ENCODE measurements around the gene CHN1. TPM values are rescaled to one million over a fixed set of nuclear protein-coding genes. Genes with fewer than 3 reads are reported as not detected.

CHN1 gene
- total and polyA plus RNA-seq, 2 of the 8 experiments (the other 6 are each of a cell fraction or from before 2014, with no cell fraction given): 54.0 to 65.7 TPM

- no peak overlapping the region for H2AK5ac ChIP-seq (ENCODE audit: low read depth, low read length)
- no peaks in the 10 kb centered on the region for H4K20me1 ChIP-seq (replicated peaks in 1 of 2; ENCODE audit: control insufficient read depth in 1 of 2, insufficient read depth in 2 of 2, low read length in 2 of 2)
- no peak overlapping the region for H2BK5ac ChIP-seq (ENCODE audit: low read depth, low read length)
- ChIA-PET CTCF (ENCODE audit: partially characterized antibody) (interaction anchor here (0.6 to 0.7 kb wide), 2 partner anchors 87 to 329 kb away, joined by 4 read pairs; no protein-coding TSS in a partner anchor), POLR2A (ENCODE audit: partially characterized antibody) (interaction anchor here (0.7 kb wide), 1 partner anchor 264 kb away, joined by 5 read pairs; no protein-coding TSS in a partner anchor)
- H3K36me3 ChIP-seq (ENCODE audit: control insufficient read depth in 2 of 4, insufficient read depth in 4 of 4, low read length in 3 of 4): no peaks in the 10 kb centered on the region
- no peak for TF ChIP-seq EP300 (IDR thresholded peaks at IDR 0.05; ENCODE audit: borderline replicate concordance in 1 of 2, low read depth in 2 of 2, low read length in 2 of 2)
- no peak for TF ChIP-seq CTCF (IDR thresholded peaks at IDR 0.05; ENCODE audit: control extremely low read depth in 1 of 3, insufficient read depth in 1 of 3, low read depth in 1 of 3, low read length in 3 of 3)
- 100% methylated on average over 2 of the region's 2 CpGs; no CpG with 5 or more reads in 1 of the 2 experiments for WGBS, 2 experiments (ENCODE audit: extremely low coverage in 1 of 2, insufficient coverage in 1 of 2, insufficient read length in 1 of 2, insufficient replicate concordance in 2 of 2, low coverage in 1 of 2, low lambda C conversion rate in 2 of 2, missing lambda C conversion rate in 1 of 2)
- no peak overlapping the region for H3K9ac ChIP-seq (replicated peaks in 1 of 4; ENCODE audit: extremely low read depth in 1 of 4, low read depth in 3 of 4, low read length in 3 of 4)
- no peak overlapping the region for H3K56ac ChIP-seq (replicated peaks; ENCODE audit: insufficient read length, low read depth, low read length)
- H3K79me2 ChIP-seq (ENCODE audit: control insufficient read depth in 1 of 2, insufficient read depth in 2 of 2, low read length in 2 of 2): no peaks in the 10 kb centered on the region
- no peaks in the 10 kb centered on the region for H3K79me1 ChIP-seq (ENCODE audit: low read depth, low read length)
- no peak overlapping the region for H2AFZ ChIP-seq (ENCODE audit: low read length)
- no peaks in the 10 kb centered on the region; a peak in 1 of 4 replicates for H3K9me3 ChIP-seq (ENCODE audit: insufficient read depth in 2 of 2, low read depth in 1 of 2, low read length in 1 of 2)
- no peak overlapping the region for H4K5ac ChIP-seq (ENCODE audit: insufficient read length, low read depth, low read length)
- H4K8ac ChIP-seq (ENCODE audit: extremely low read depth, insufficient read depth, low read length): no peak overlapping the region
- H2BK120ac ChIP-seq (replicated peaks; ENCODE audit: low read depth, low read length): no peak overlapping the region
- no peak overlapping the region for H3K4ac ChIP-seq (replicated peaks; ENCODE audit: insufficient read length, low read depth, low read length)
- no peak overlapping the region for H3K14ac ChIP-seq (ENCODE audit: insufficient read length)
- no peaks in the 10 kb centered on the region; a peak in 1 of 7 replicates for H3K4me1 ChIP-seq (replicated peaks in 1 of 4; ENCODE audit: control insufficient read depth in 3 of 4, insufficient read depth in 4 of 4, low read length in 3 of 4)
- no peak overlapping the region for H2BK12ac ChIP-seq (ENCODE audit: low read depth, low read length)
- H3K23me2 ChIP-seq (ENCODE audit: low read depth, low read length): no peaks in the 10 kb centered on the region
- H3K18ac ChIP-seq (ENCODE audit: extremely low read depth, low read length): no peak overlapping the region
- H4K91ac ChIP-seq (replicated peaks; ENCODE audit: insufficient read length, low read length): no peak overlapping the region
- no peaks in the 10 kb centered on the region for H3K27me3 ChIP-seq (replicated peaks in 1 of 4; ENCODE audit: control insufficient read depth in 3 of 4, extremely low read depth in 1 of 4, insufficient read depth in 3 of 4, low read length in 3 of 4)
- no peak overlapping the region for H2BK15ac ChIP-seq (ENCODE audit: low read length)
- no peak for FAIRE-seq
- H3K23ac ChIP-seq (ENCODE audit: insufficient read length): no peak overlapping the region
- H2BK20ac ChIP-seq (ENCODE audit: low read length): no peak overlapping the region
- H3K4me3 ChIP-seq (ENCODE audit: extremely low read depth in 1 of 4, insufficient read depth in 2 of 4, low read depth in 3 of 4, low read length in 4 of 4): no peak overlapping the region
- H3K4me2 ChIP-seq (ENCODE audit: insufficient read depth in 1 of 2, low read depth in 2 of 2, low read length in 2 of 2): no peak overlapping the region
- no peak overlapping the region for H3K27ac ChIP-seq (ENCODE audit: low read depth, low read length)
- DNase-seq (ENCODE audit: low read depth in 1 of 2, low spot score in 2 of 2): no peak
Measured at GRCh38 chr2:175026385-175026784, 21.2 kb upstream of the CHN1 start.

Measured in H1 (cell line).